B cell (primary cell): ENCODE data around the gene FBXL13.
"Not testable (repeated sequence)": the region's sequence is repeated elsewhere in the genome, so short reads cannot be mapped to it uniquely, and the experiment has no call there.

Experiments
- EZH2 ChIP-seq: IDR thresholded peaks from 2 replicates; pipeline ENCODE4 v1.6.1; 2012; ENCODE audit warnings: borderline replicate concordance, low read depth, mild to moderate bottlenecking, moderate library complexity, low read length; ENCODE audit not compliant: insufficient read depth, poor library complexity, severe bottlenecking
- TF ChIP-seq, protein P1 (sequence below): fragments of 200-600 bp; IDR thresholded peaks from one replicate; pipeline ENCODE4 v1.8.0; 2022; ENCODE audit warnings: antibody characterized with exemption, mild to moderate bottlenecking

DNA sequence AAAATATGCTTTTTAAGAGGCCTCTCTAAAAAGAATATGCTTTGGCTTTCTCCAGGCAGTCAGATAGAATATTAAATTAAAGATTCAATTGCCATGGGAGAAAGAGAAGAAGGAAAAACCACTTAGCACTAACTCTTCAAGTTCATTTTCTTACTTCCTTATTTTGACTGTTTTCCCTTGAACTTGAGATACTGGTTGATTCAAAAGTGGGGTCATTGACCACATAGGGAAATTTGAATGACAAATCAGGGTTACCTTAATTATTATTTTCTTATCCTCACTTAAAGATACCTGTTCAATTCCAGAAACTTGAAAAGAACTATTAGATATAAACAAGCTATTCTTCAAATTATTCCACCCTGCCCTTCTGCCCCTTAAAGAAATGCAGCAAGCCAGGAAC is 298.4 kb downstream of the FBXL13 start:
- TF ChIP-seq, protein P1, sequence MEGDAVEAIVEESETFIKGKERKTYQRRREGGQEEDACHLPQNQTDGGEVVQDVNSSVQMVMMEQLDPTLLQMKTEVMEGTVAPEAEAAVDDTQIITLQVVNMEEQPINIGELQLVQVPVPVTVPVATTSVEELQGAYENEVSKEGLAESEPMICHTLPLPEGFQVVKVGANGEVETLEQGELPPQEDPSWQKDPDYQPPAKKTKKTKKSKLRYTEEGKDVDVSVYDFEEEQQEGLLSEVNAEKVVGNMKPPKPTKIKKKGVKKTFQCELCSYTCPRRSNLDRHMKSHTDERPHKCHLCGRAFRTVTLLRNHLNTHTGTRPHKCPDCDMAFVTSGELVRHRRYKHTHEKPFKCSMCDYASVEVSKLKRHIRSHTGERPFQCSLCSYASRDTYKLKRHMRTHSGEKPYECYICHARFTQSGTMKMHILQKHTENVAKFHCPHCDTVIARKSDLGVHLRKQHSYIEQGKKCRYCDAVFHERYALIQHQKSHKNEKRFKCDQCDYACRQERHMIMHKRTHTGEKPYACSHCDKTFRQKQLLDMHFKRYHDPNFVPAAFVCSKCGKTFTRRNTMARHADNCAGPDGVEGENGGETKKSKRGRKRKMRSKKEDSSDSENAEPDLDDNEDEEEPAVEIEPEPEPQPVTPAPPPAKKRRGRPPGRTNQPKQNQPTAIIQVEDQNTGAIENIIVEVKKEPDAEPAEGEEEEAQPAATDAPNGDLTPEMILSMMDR = not testable (repeated sequence)
- not testable (repeated sequence) for TF ChIP-seq EZH2
